Common myeloid progenitor, CD34-positive (primary cell): ENCODE results near the gene SLC25A19.
A peak's percentile ranks its signal among the peaks of the same experiment; 100 is the strongest.
"Not testable (repeated sequence)": the region's sequence is repeated elsewhere in the genome, so short reads cannot be mapped to it uniquely, and the experiment has no call there.

Experiments
- CTCF ChIA-PET: fragments of 350-600 bp; sonication (Branson Sonifier 250); formaldehyde crosslinking; loops from one replicate; lab custom pipeline; 2021; ENCODE audit warnings: antibody characterized with exemption; lab: Charles Lee
- POLR2A ChIA-PET: fragments of 350-600 bp; sonication (Branson Sonifier 250); formaldehyde crosslinking; loops from one replicate; lab custom pipeline; 2021; ENCODE audit warnings: antibody characterized with exemption; lab: Charles Lee
- DNase-seq, 3 donors: peaks; one replicate each; pipeline versions ENCODE4 v3.0.0 to v3.0.0-alpha.2; 2013
- H3K27ac ChIP-seq, 2 experiments: 1 replicate in 1 of 2; 2 replicates in 1 of 2; pipeline ENCODE4 v1.7.0; 2013; ENCODE audit warnings: inconsistent platforms in 2 of 2, low read length in 2 of 2, mild to moderate bottlenecking in 2 of 2, low read depth in 1 of 2, moderate library complexity in 1 of 2; ENCODE audit not compliant: severe bottlenecking in 2 of 2, insufficient read depth in 1 of 2, poor library complexity in 1 of 2
- H3K27me3 ChIP-seq, 5 experiments: replicated peaks in 2 of 5; 1 replicate in 3 of 5; 2 replicates in 2 of 5; pipeline versions ENCODE4 v1.6.1 to v1.7.0; 2013; ENCODE audit warnings: low read length in 4 of 5, mild to moderate bottlenecking in 2 of 5, moderate library complexity in 2 of 5, inconsistent platforms in 1 of 5; ENCODE audit not compliant: insufficient read depth in 5 of 5, control insufficient read depth in 4 of 5
- H3K36me3 ChIP-seq, 4 experiments: 1 replicate in 2 of 4; 2 replicates in 2 of 4; pipeline versions ENCODE4 v1.6.1 to v1.7.0; 2013; ENCODE audit warnings: low read length in 3 of 4, control low read depth in 1 of 4, mild to moderate bottlenecking in 1 of 4; ENCODE audit not compliant: control insufficient read depth in 4 of 4, insufficient read depth in 4 of 4
- H3K4me1 ChIP-seq, 4 experiments: 1 replicate in 3 of 4; 2 replicates in 1 of 4; pipeline versions ENCODE4 v1.6.1 to v1.7.1; 2013; ENCODE audit warnings: low read length in 3 of 4, mild to moderate bottlenecking in 3 of 4, control low read depth in 1 of 4, inconsistent platforms in 1 of 4, moderate library complexity in 1 of 4; ENCODE audit not compliant: control insufficient read depth in 4 of 4, insufficient read depth in 4 of 4; ENCODE audit errors: control extremely low read depth in 1 of 4
- H3K4me3 ChIP-seq, 7 experiments: 1 replicate in 4 of 7; 2 replicates in 3 of 7; pipeline versions ENCODE4 v1.5.1 to v1.7.0; 2013; ENCODE audit warnings: mild to moderate bottlenecking in 7 of 7, low read length in 6 of 7, moderate library complexity in 6 of 7, inconsistent platforms in 2 of 7, low read depth in 2 of 7, control low read depth in 1 of 7; ENCODE audit not compliant: insufficient read depth in 4 of 7, control insufficient read depth in 1 of 7; ENCODE audit errors: extremely low read depth in 1 of 7
- H3K9me3 ChIP-seq, 5 experiments: 1 replicate in 4 of 5; 2 replicates in 1 of 5; pipeline versions ENCODE4 v1.6.1 to v1.7.1; 2013; ENCODE audit warnings: low read length in 4 of 5, mild to moderate bottlenecking in 2 of 5, inconsistent platforms in 1 of 5, low read depth in 1 of 5, moderate library complexity in 1 of 5; ENCODE audit not compliant: control insufficient read depth in 4 of 5, insufficient read depth in 2 of 5; ENCODE audit errors: control extremely low read depth in 1 of 5
- WGBS: methylation state at CpG from one replicate; pipeline ENCODE4 v1.1.5; 2013; ENCODE audit not compliant: insufficient coverage; 5-methylcytosine and 5-hydroxymethylcytosine counted together

SLC25A19 gene

GRCh38 chr17:75289832-75290337, 652 bp upstream of the SLC25A19 start:
- H3K27me3 ChIP-seq, result no peaks in the 10 kb centered on the region
- H3K4me1 ChIP-seq, result peaks cover 8 to 34% (median 17%) of the 10 kb centered on the region in 4 experiments
- ChIA-PET CTCF (interaction anchor here (0.9 to 4.2 kb wide), 16 partner anchors 18 to 198 kb away, joined by 3 to 34 read pairs (median 5); partner anchors contain the start of genes GRB2 and MIF4GD), POLR2A (interaction anchor here (0.9 to 1.9 kb wide), 5 partner anchors 11 to 98 kb away, joined by 3 to 13 read pairs (median 5); partner anchors contain the start of genes GGA3, MIF4GD and MRPS7)
- H3K9me3 ChIP-seq, result no peaks in the 10 kb centered on the region
- 0% methylated on average over 7 of the region's 26 CpGs for WGBS
- peak; percentile 85 to 94 (median 93) for DNase-seq
- peak overlapping the region; percentile 94 to 98 for H3K27ac ChIP-seq
- H3K4me3 ChIP-seq, result peak overlapping the region; percentile 80 to 98 (median 94)
- H3K36me3 ChIP-seq, result peaks cover 5 to 25% (median 13%) of the 10 kb centered on the region in 4 experiments

- no peaks in the 10 kb centered on the region for H3K9me3 ChIP-seq
- CTCF ChIA-PET, result interaction anchor here (0.7 to 4.2 kb wide), 19 partner anchors 17 to 460 kb away, joined by 3 to 34 read pairs (median 4); partner anchors contain the start of gene MIF4GD
- H3K27me3 ChIP-seq, result no peaks in the 10 kb centered on the region
- peak in 2 of 3 donors; percentile 47 to 54 for DNase-seq
- peaks cover 8 to 34% (median 17%) of the 10 kb centered on the region in 4 experiments for H3K4me1 ChIP-seq
- peak overlapping the region in 1 of 2 experiments; percentile 98 for H3K27ac ChIP-seq
- 0% methylated on average over 14 of the region's 14 CpGs for WGBS
- H3K4me3 ChIP-seq, result peak overlapping the region; percentile 80 to 98 (median 94)
- H3K36me3 ChIP-seq, result peaks cover 5 to 27% (median 15%) of the 10 kb centered on the region in 4 experiments
- POLR2A ChIA-PET, result interaction anchor here (0.9 to 1.9 kb wide), 4 partner anchors 18 to 28 kb away, joined by 3 to 13 read pairs (median 4); partner anchors contain the start of genes GGA3, MIF4GD and MRPS7
These were observed 491 bp downstream of the SLC25A19 start for GRCh38 chr17:75288770-75289114.

- Histone ChIP-seq H3K27ac (peak overlapping the region in 1 of 2 experiments; percentile 98), H3K36me3 (peaks cover 6 to 30% (median 16%) of the 10 kb centered on the region in 4 experiments), H3K9me3 (no peaks in the 10 kb centered on the region), H3K4me1 (peaks cover 8 to 34% (median 17%) of the 10 kb centered on the region in 4 experiments), H3K27me3 (no peaks in the 10 kb centered on the region), H3K4me3 (peak overlapping the region in 6 of 7 experiments; percentile 40 to 98 (median 96))
- DNase-seq, result no peak
- ChIA-PET POLR2A (interaction anchor here (1.1 to 1.9 kb wide), 3 partner anchors 17 to 27 kb away, joined by 3 to 13 read pairs (median 5); partner anchors contain the start of genes GGA3, MIF4GD and MRPS7), CTCF (interaction anchor here (0.9 to 3.7 kb wide), 5 partner anchors 17 to 461 kb away, joined by 3 to 20 read pairs (median 4); partner anchors contain the start of gene MIF4GD)
- no CpG with 5 or more reads among the region's 2 CpGs for WGBS
These were observed 874 bp downstream of the SLC25A19 start for GRCh38 chr17:75288359-75288758.

GRCh38 chr17:75287221-75287620, 2.0 kb downstream of the SLC25A19 start:
- Histone ChIP-seq H3K9me3 (no peaks in the 10 kb centered on the region), H3K36me3 (peaks cover 6 to 35% (median 19%) of the 10 kb centered on the region in 4 experiments), H3K4me3 (no peak overlapping the region), H3K27me3 (no peaks in the 10 kb centered on the region), H3K4me1 (peaks cover 8 to 34% (median 17%) of the 10 kb centered on the region in 4 experiments), H3K27ac (no peak overlapping the region)
- WGBS, result 99% methylated on average over 9 of the region's 9 CpGs
- ChIA-PET POLR2A (no interaction called here), CTCF (interaction anchor here (2.3 kb wide), 1 partner anchor 17 kb away, joined by 10 read pairs; the partner anchor contains the start of gene MIF4GD)
- no peak for DNase-seq

GRCh38 chr17:75285123-75285522, 4.1 kb downstream of the SLC25A19 start:
- POLR2A ChIA-PET, result no interaction called here
- CTCF ChIA-PET, result interaction anchor here (0.6 to 2.3 kb wide), 5 partner anchors 9 to 127 kb away, joined by 3 to 10 read pairs (median 3); partner anchors contain the start of gene MIF4GD
- H3K4me3 ChIP-seq, result no peak overlapping the region
- DNase-seq, result no peak
- H3K4me1 ChIP-seq, result peaks cover 6 to 26% (median 11%) of the 10 kb centered on the region in 4 experiments
- 95% methylated on average over 6 of the region's 6 CpGs for WGBS
- no peaks in the 10 kb centered on the region for H3K27me3 ChIP-seq
- no peaks in the 10 kb centered on the region for H3K9me3 ChIP-seq
- H3K27ac ChIP-seq, result no peak overlapping the region
- peaks cover 6 to 50% (median 29%) of the 10 kb centered on the region in 4 experiments for H3K36me3 ChIP-seq

DNA sequence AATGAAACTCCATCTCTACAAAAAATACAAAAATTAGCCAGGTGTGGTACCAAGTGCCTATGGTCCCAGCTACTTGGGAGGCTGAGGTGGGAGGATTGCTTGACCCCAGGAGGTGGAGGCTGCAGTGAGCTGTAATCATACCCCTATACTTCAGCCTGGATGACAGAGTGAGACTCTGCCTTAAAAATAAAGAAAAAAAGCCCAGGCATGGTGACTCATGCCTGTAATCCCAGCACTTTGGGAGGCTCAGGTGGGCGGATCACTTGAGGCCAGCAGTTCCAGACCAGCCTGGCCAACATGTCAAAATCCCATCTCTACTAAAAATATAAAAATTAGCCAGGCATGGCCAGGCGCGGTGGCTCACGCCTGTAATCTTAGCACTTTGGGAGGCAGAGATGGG, 9.0 kb downstream of the SLC25A19 start:
- H3K36me3 ChIP-seq, result peaks cover 5 to 54% (median 34%) of the 10 kb centered on the region in 4 experiments
- H3K4me3 ChIP-seq, POLR2A ChIA-PET, H3K27me3 ChIP-seq, H3K27ac ChIP-seq, H3K4me1 ChIP-seq, H3K9me3 ChIP-seq, CTCF ChIA-PET, DNase-seq: not testable (repeated sequence)
- WGBS, result 90% methylated on average over 2 of the region's 4 CpGs

DNA sequence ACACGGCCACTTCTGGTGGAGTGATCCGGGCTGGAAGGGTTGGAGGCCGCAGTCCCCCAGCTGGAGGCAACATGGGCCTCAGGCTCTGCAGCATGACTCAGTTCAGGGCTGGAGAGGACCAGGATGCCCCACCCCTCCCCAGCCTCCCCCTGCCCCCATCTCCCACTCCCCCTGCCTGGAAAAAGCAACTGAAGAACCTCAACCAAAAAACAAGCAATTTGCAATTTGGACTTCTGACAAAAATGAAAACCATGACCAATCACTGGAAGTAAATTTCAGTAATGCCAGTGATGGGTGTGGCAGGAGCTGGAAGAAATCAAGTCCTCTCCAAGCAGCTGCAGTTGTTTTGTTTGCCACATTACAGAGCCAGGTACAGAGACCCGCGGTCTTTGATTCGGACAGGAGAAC, 11.6 kb downstream of the SLC25A19 start:
- DNase-seq, result no peak
- no peak overlapping the region for H3K27ac ChIP-seq
- H3K27me3 ChIP-seq, result no peaks in the 10 kb centered on the region
- peaks cover 0 to 8% (median 2%) of the 10 kb centered on the region in 4 experiments for H3K4me1 ChIP-seq
- no peaks in the 10 kb centered on the region for H3K9me3 ChIP-seq
- 93% methylated on average over 2 of the region's 6 CpGs for whole genome bisulfite sequencing
- H3K4me3 ChIP-seq, result no peak overlapping the region
- H3K36me3 ChIP-seq, result peaks cover 5 to 66% (median 45%) of the 10 kb centered on the region in 4 experiments
- ChIA-PET CTCF (interaction anchor here (1.0 kb wide), 1 partner anchor 33 kb away, joined by 3 read pairs; no protein-coding TSS in a partner anchor), POLR2A (no interaction called here)
